WTC11 (cell line): ENCODE measurements around the gene RBM11. TPM values are rescaled to one million over a fixed set of nuclear protein-coding genes. Genes with fewer than 3 reads are reported as not detected.

ENCODE experiments used
- ATAC-seq: fragments of 200-7000 bp; cut with Tn5 transposase; 2 replicates; pipeline ENCODE4 v1.10.0; 2021; ENCODE audit warnings: mild to moderate bottlenecking, moderate library complexity
- CTCF ChIA-PET: fragments of 300-600 bp; sonication (Branson Sonifier 250); formaldehyde crosslinking; loops from one replicate; lab custom pipeline; 2021; ENCODE audit warnings: antibody characterized with exemption; lab: Charles Lee
- POLR2A ChIA-PET: fragments of 350-600 bp; sonication (Branson Sonifier 250); formaldehyde crosslinking; loops from one replicate; lab custom pipeline; 2021; ENCODE audit warnings: antibody characterized with exemption; lab: Charles Lee
- DNase-seq: peaks from one replicate; pipeline ENCODE4 v3.0.0; 2021; ENCODE audit warnings: low spot score
- H3K27ac Mint-ChIP-seq: 2 replicates; pipeline ENCODE4 v1.8.0; 2021; ENCODE audit warnings: mixed read lengths
- H3K27me3 Mint-ChIP-seq: 2 replicates; pipeline ENCODE4 v1.8.0; 2021; ENCODE audit warnings: low read depth, mild to moderate bottlenecking, moderate library complexity, mixed read lengths
- H3K36me3 Mint-ChIP-seq: 2 replicates; pipeline ENCODE4 v1.8.0; 2021; ENCODE audit warnings: mixed read lengths
- H3K4me1 Mint-ChIP-seq: 2 replicates; pipeline ENCODE4 v1.8.0; 2022; ENCODE audit warnings: mixed read lengths
- H3K4me3 Mint-ChIP-seq: 2 replicates; pipeline ENCODE4 v1.8.0; 2021; ENCODE audit warnings: mild to moderate bottlenecking, moderate library complexity, mixed read lengths
- H3K9me3 Mint-ChIP-seq: 2 replicates; pipeline ENCODE4 v1.8.0; 2021; ENCODE audit warnings: mixed read lengths
- ETV6 ChIP-seq: sonication (generic); formaldehyde crosslinking; IDR thresholded peaks from 2 replicates; pipeline ENCODE4 v1.8.1; 2022; ENCODE audit warnings: mild to moderate bottlenecking, missing genetic modification reagents
- FOXJ3 ChIP-seq: sonication (generic); formaldehyde crosslinking; IDR thresholded peaks from 2 replicates; pipeline ENCODE4 v1.9.0; 2021; ENCODE audit warnings: missing genetic modification reagents, mild to moderate bottlenecking, borderline replicate concordance
- GRHL2 ChIP-seq: fragments of 250-450 bp; sonication (Bioruptor Pico); IDR thresholded peaks from 2 replicates; pipeline ENCODE4 v1.8.0; 2022; ENCODE audit warnings: mild to moderate bottlenecking, moderate library complexity; ENCODE audit not compliant: insufficient replicate concordance, severe bottlenecking
- GTF2I ChIP-seq: fragments of 250-450 bp; sonication (Bioruptor Pico); conservative IDR thresholded peaks from 2 replicates; pipeline ENCODE4 v1.4.0; 2021; ENCODE audit warnings: mild to moderate bottlenecking
- IRF2 ChIP-seq: sonication (generic); formaldehyde crosslinking; IDR thresholded peaks from 2 replicates; pipeline ENCODE4 v1.8.0; 2022; ENCODE audit warnings: low read depth, missing genetic modification reagents, borderline replicate concordance
- JAZF1 ChIP-seq: fragments of 250-450 bp; sonication (Bioruptor Pico); IDR thresholded peaks from 2 replicates; pipeline ENCODE4 v1.9.0; 2021; ENCODE audit warnings: moderate library complexity, mild to moderate bottlenecking, inconsistent platforms
- JUN ChIP-seq: sonication (generic); formaldehyde crosslinking; IDR thresholded peaks from 2 replicates; pipeline ENCODE4 v1.8.0; 2023; ENCODE audit warnings: mild to moderate bottlenecking, missing genetic modification reagents
- NFE2L1 ChIP-seq: sonication (generic); formaldehyde crosslinking; IDR thresholded peaks from 2 replicates; pipeline ENCODE4 v1.8.1; 2023; ENCODE audit warnings: missing genetic modification reagents
- NR3C1 ChIP-seq: sonication (generic); formaldehyde crosslinking; conservative IDR thresholded peaks from 2 replicates; pipeline ENCODE4 v1.8.1; 2023; ENCODE audit warnings: low read depth, mild to moderate bottlenecking, missing genetic modification reagents
- RORB ChIP-seq: fragments of 250-450 bp; sonication (Bioruptor Pico); IDR thresholded peaks from 2 replicates; pipeline ENCODE4 v1.9.0; 2021; ENCODE audit warnings: mild to moderate bottlenecking
- SOX15 ChIP-seq: fragments of 250-450 bp; sonication (Bioruptor Pico); IDR thresholded peaks from 2 replicates; pipeline ENCODE4 v1.9.0; 2021; ENCODE audit warnings: mild to moderate bottlenecking
- TP53 ChIP-seq: sonication (generic); formaldehyde crosslinking; IDR thresholded peaks from 2 replicates; pipeline ENCODE4 v1.8.1; 2023; ENCODE audit warnings: mild to moderate bottlenecking, missing genetic modification reagents
- ZNF232 ChIP-seq: sonication (generic); formaldehyde crosslinking; IDR thresholded peaks from 2 replicates; pipeline ENCODE4 v1.8.0; 2022; ENCODE audit warnings: mild to moderate bottlenecking, missing genetic modification reagents
- ZNF671 ChIP-seq: fragments of 250-450 bp; sonication (Bioruptor Pico); IDR thresholded peaks from 2 replicates; pipeline ENCODE4 v1.8.0; 2021; ENCODE audit warnings: mild to moderate bottlenecking
- total RNA-seq: library from RNA; stranded (reverse); gene quantifications from 3 replicates; pipeline ENCODE4 v1.2.3, GENCODE V29; 2021
- TF ChIP-seq, protein P1 (sequence below): fragments of 250-450 bp; sonication (Bioruptor Pico); IDR thresholded peaks from 2 replicates; pipeline ENCODE4 v1.9.0; 2021; ENCODE audit warnings: mild to moderate bottlenecking
- TF ChIP-seq, protein P2 (sequence below): sonication (generic); formaldehyde crosslinking; IDR thresholded peaks from 2 replicates; pipeline ENCODE4 v1.8.0; 2022; ENCODE audit warnings: mild to moderate bottlenecking, missing genetic modification reagents
- TF ChIP-seq, protein P3 (sequence below): sonication (generic); formaldehyde crosslinking; IDR thresholded peaks from 2 replicates; pipeline ENCODE4 v1.8.1; 2023; ENCODE audit warnings: mild to moderate bottlenecking, missing genetic modification reagents
- TF ChIP-seq, protein P4 (sequence below): sonication (generic); formaldehyde crosslinking; IDR thresholded peaks from 2 replicates; pipeline ENCODE4 v1.8.0; 2022; ENCODE audit warnings: missing genetic modification reagents
- TF ChIP-seq, protein P5 (sequence below): fragments of 250-450 bp; sonication (Bioruptor Pico); conservative IDR thresholded peaks from 2 replicates; pipeline ENCODE4 v1.9.0; 2021; ENCODE audit warnings: mild to moderate bottlenecking

RBM11 gene
- total RNA-seq, 1 experiment from 2014 or later, result 2.9 TPM

DNA sequence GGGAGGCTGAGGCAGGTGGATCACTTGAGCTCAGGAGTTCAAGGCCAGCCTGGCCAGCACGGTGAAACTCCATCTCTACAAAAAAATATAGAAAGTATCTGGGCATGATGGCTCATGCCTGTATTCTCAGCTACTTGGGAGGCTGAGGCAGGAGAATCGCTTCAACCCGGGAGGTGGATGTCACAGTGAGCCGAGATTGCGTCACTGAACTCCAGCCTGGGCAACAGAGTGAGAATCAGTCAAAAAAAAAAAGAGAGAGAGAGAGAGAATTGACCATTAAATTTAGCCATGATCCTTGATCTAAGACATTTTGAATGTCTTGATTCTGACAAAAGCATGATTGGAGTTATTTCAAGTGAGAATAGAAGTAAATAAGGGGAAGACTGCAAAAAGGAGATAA is 19.1 kb downstream of the RBM11 start:
- no peaks in the 10 kb centered on the region for H3K27me3 Mint-ChIP-seq
- DNase-seq (no peak), ATAC-seq (no peak)
- ChIA-PET POLR2A (no interaction called here), CTCF (no interaction called here)
- H3K27ac Mint-ChIP-seq, result no peak overlapping the region
- H3K4me1 Mint-ChIP-seq, result peaks cover 18% of the 10 kb centered on the region
- H3K9me3 Mint-ChIP-seq, result peaks cover 16% of the 10 kb centered on the region
- TF ChIP-seq SOX15 (CRISPR knock-in tag), result no peak
- peaks cover 9% of the 10 kb centered on the region for H3K36me3 Mint-ChIP-seq
- no peak overlapping the region for H3K4me3 Mint-ChIP-seq

DNA sequence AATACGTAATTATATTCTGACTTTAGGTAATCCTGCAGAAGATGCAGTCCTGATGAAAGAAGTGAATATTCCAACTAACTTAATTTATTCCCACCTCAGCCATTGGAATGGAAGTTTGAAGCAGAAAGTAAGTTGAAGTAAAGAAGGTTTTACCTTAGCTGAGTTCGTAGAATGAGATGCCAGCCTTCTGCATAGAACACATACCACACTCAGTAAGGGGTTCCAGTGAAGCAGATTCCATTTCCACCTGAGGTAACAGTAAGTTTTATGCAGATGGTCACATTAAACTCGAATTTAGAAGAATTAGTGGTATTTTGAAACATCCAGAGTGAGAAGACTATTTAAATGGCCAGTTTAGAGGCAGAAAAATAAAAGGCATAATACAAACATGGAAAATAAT is 20.2 kb downstream of the RBM11 start:
- TF ChIP-seq NFE2L1 (CRISPR knock-in tag), result no peak
- no peak for TF ChIP-seq NR3C1 (CRISPR knock-in tag)
- TF ChIP-seq ZNF671 (CRISPR knock-in tag), result no peak
- no peak for TF ChIP-seq GTF2I (CRISPR knock-in tag)
- TF ChIP-seq IRF2, result no peak
- TF ChIP-seq SOX15 (CRISPR knock-in tag), result no peak
- no peak for TF ChIP-seq RORB (CRISPR knock-in tag)
- no peak for TF ChIP-seq JUN (CRISPR knock-in tag)
- TF ChIP-seq, protein P1, sequence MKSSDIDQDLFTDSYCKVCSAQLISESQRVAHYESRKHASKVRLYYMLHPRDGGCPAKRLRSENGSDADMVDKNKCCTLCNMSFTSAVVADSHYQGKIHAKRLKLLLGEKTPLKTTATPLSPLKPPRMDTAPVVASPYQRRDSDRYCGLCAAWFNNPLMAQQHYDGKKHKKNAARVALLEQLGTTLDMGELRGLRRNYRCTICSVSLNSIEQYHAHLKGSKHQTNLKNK (CRISPR knock-in tag), result no peak
- no peak for TF ChIP-seq ETV6 (CRISPR knock-in tag)
- no peak for TF ChIP-seq JAZF1 (CRISPR knock-in tag)
- TF ChIP-seq TP53 (CRISPR knock-in tag), result no peak
- TF ChIP-seq FOXJ3 (CRISPR knock-in tag), result no peak
- TF ChIP-seq, protein P2, sequence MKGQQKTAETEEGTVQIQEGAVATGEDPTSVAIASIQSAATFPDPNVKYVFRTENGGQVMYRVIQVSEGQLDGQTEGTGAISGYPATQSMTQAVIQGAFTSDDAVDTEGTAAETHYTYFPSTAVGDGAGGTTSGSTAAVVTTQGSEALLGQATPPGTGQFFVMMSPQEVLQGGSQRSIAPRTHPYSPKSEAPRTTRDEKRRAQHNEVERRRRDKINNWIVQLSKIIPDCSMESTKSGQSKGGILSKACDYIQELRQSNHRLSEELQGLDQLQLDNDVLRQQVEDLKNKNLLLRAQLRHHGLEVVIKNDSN, result no peak
- TF ChIP-seq, protein P3, sequence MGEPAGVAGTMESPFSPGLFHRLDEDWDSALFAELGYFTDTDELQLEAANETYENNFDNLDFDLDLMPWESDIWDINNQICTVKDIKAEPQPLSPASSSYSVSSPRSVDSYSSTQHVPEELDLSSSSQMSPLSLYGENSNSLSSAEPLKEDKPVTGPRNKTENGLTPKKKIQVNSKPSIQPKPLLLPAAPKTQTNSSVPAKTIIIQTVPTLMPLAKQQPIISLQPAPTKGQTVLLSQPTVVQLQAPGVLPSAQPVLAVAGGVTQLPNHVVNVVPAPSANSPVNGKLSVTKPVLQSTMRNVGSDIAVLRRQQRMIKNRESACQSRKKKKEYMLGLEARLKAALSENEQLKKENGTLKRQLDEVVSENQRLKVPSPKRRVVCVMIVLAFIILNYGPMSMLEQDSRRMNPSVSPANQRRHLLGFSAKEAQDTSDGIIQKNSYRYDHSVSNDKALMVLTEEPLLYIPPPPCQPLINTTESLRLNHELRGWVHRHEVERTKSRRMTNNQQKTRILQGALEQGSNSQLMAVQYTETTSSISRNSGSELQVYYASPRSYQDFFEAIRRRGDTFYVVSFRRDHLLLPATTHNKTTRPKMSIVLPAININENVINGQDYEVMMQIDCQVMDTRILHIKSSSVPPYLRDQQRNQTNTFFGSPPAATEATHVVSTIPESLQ, result no peak
- TF ChIP-seq, protein P4, sequence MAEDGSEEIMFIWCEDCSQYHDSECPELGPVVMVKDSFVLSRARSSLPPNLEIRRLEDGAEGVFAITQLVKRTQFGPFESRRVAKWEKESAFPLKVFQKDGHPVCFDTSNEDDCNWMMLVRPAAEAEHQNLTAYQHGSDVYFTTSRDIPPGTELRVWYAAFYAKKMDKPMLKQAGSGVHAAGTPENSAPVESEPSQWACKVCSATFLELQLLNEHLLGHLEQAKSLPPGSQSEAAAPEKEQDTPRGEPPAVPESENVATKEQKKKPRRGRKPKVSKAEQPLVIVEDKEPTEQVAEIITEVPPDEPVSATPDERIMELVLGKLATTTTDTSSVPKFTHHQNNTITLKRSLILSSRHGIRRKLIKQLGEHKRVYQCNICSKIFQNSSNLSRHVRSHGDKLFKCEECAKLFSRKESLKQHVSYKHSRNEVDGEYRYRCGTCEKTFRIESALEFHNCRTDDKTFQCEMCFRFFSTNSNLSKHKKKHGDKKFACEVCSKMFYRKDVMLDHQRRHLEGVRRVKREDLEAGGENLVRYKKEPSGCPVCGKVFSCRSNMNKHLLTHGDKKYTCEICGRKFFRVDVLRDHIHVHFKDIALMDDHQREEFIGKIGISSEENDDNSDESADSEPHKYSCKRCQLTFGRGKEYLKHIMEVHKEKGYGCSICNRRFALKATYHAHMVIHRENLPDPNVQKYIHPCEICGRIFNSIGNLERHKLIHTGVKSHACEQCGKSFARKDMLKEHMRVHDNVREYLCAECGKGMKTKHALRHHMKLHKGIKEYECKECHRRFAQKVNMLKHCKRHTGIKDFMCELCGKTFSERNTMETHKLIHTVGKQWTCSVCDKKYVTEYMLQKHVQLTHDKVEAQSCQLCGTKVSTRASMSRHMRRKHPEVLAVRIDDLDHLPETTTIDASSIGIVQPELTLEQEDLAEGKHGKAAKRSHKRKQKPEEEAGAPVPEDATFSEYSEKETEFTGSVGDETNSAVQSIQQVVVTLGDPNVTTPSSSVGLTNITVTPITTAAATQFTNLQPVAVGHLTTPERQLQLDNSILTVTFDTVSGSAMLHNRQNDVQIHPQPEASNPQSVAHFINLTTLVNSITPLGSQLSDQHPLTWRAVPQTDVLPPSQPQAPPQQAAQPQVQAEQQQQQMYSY (CRISPR knock-in tag), result no peak
- TF ChIP-seq ZNF232 (CRISPR knock-in tag), result no peak
- TF ChIP-seq, protein P5, sequence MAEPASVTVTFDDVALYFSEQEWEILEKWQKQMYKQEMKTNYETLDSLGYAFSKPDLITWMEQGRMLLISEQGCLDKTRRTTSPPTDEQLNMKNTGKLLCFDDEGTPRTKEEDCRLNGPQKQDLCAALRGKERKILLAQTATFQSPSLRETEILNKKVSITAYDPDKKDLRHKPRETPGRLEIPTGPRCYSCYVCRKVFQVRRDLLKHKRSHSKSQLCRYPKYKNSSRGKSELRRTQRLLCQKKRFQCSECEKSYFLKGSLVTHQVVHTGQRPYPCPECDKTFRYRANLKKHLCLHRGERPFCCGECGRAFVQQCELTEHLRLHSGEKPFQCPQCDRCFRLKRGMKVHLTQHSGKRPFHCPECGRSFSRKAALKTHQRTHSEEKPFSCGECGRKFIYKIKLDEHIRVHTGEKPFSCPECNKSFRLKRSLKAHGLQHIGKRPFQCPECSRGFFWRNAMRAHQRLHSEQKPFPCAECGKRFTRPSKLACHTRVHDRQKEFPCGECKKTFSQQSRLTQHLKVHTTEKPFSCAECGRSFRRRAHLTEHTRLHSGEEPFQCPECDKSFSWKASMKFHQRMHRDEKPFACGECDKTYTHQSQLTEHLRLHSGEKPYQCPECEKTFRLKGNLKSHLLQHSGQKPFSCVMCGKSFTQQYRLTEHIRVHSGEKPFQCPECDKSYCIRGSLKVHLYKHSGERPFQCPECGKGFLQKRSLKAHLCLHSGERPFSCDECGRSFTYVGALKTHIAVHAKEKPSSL (CRISPR knock-in tag), result no peak
- TF ChIP-seq GRHL2, result no peak
- TF ChIP-seq, all 79 proteins: peak for 0
- Mint-ChIP-seq H3K4me3 (no peak overlapping the region), H3K4me1 (peaks cover 18% of the 10 kb centered on the region), H3K27me3 (no peaks in the 10 kb centered on the region), H3K36me3 (peaks cover 2% of the 10 kb centered on the region; the same call in 1 of the 2 replicates), H3K27ac (no peak overlapping the region), H3K9me3 (peaks cover 10% of the 10 kb centered on the region)
- POLR2A ChIA-PET, result no interaction called here
- CTCF ChIA-PET, result no interaction called here
- no peak for DNase-seq
- ATAC-seq, result peak; percentile 61; the same call in 1 of the 2 replicates
